Measurements from ENCODE around the gene ELFN2.

ELFN2 gene

GRCh38 chr22:37409459-37410050 lies 17.7 kb downstream of the ELFN2 start:
- H3K4me3 ChIP-seq (ENCODE audit: low read depth, low read length) = no peak overlapping the region
- no peak for TF ChIP-seq CTCF (IDR thresholded peaks at IDR 0.05; ENCODE audit: low read depth, low read length)

- TF ChIP-seq CTCF (IDR thresholded peaks at IDR 0.05; ENCODE audit: low read depth, low read length) = no peak
- H3K4me3 ChIP-seq (ENCODE audit: low read depth, low read length) = no peak overlapping the region
Measured at GRCh38 chr22:37409031-37409430, 18.2 kb downstream of the ELFN2 start.

GRCh38 chr22:37407856-37408255 lies 19.4 kb downstream of the ELFN2 start:
- TF ChIP-seq CTCF (IDR thresholded peaks at IDR 0.05; ENCODE audit: low read depth, low read length) = no peak
- H3K4me3 ChIP-seq (ENCODE audit: low read depth, low read length) = no peak overlapping the region

- no peak overlapping the region for H3K4me3 ChIP-seq (ENCODE audit: low read depth, low read length)
- TF ChIP-seq CTCF (IDR thresholded peaks at IDR 0.05; ENCODE audit: low read depth, low read length) = no peak
Measured at GRCh38 chr22:37406441-37407235, 20.6 kb downstream of the ELFN2 start.

GRCh38 chr22:37404091-37404490 lies 23.2 kb downstream of the ELFN2 start:
- no peak overlapping the region for H3K4me3 ChIP-seq (ENCODE audit: low read depth, low read length)
- TF ChIP-seq CTCF (IDR thresholded peaks at IDR 0.05; ENCODE audit: low read depth, low read length) = no peak

- H3K4me3 ChIP-seq (ENCODE audit: low read depth, low read length) = no peak overlapping the region
- no peak for TF ChIP-seq CTCF (IDR thresholded peaks at IDR 0.05; ENCODE audit: low read depth, low read length)
Measured at GRCh38 chr22:37403267-37403960, 23.9 kb downstream of the ELFN2 start.

GRCh38 chr22:37402184-37402506 lies 25.1 kb downstream of the ELFN2 start:
- H3K4me3 ChIP-seq (ENCODE audit: low read depth, low read length) = no peak overlapping the region
- TF ChIP-seq CTCF (IDR thresholded peaks at IDR 0.05; ENCODE audit: low read depth, low read length) = no peak
